ENCODE results near the gene UBXN11.
"Not testable (repeated sequence)": the region's sequence is repeated elsewhere in the genome, so short reads cannot be mapped to it uniquely, and the experiment has no call there.

Gene UBXN11

GRCh38 chr1:26324550-26324949 is 18.1 kb upstream of the UBXN11 start:
- Mint-ChIP-seq H3K27me3 (peaks cover 5% of the 10 kb centered on the region), H3K4me3 (no peak overlapping the region), H3K36me3 (ENCODE audit: low read depth) (peaks cover 45% of the 10 kb centered on the region), H3K27ac (no peak overlapping the region), H3K4me1 (ENCODE audit: low read depth) (peaks cover 26% of the 10 kb centered on the region), H3K9me3 (no peaks in the 10 kb centered on the region)
- intact Hi-C loops (cut with micrococcal nuclease): loop anchor here (5.0 kb wide), 2 partner anchors 157 to 217 kb away; partner anchors contain the start of genes C1orf232 and ZNF593

GRCh38 chr1:26323382-26323781 is 16.9 kb upstream of the UBXN11 start:
- Mint-ChIP-seq H3K4me1 (ENCODE audit: low read depth) (peaks cover 38% of the 10 kb centered on the region), H3K27ac (no peak overlapping the region), H3K9me3 (no peaks in the 10 kb centered on the region), H3K4me3 (no peak overlapping the region), H3K27me3 (no peaks in the 10 kb centered on the region), H3K36me3 (ENCODE audit: low read depth) (peaks cover 45% of the 10 kb centered on the region)
- intact Hi-C loops (cut with micrococcal nuclease): loop anchor here (5.0 kb wide), 2 partner anchors 156 to 216 kb away; partner anchors contain the start of genes C1orf232 and ZNF593

GRCh38 chr1:26322042-26322331 is 15.6 kb upstream of the UBXN11 start:
- no peak overlapping the region for H3K4me3 Mint-ChIP-seq
- H3K27ac Mint-ChIP-seq: no peak overlapping the region
- peaks cover 45% of the 10 kb centered on the region for H3K36me3 Mint-ChIP-seq (ENCODE audit: low read depth)
- H3K27me3 Mint-ChIP-seq: no peaks in the 10 kb centered on the region
- intact Hi-C loops (cut with micrococcal nuclease): loop anchor here (5.0 kb wide), 2 partner anchors 155 to 215 kb away; partner anchors contain the start of genes C1orf232 and ZNF593
- H3K4me1 Mint-ChIP-seq (ENCODE audit: low read depth): peaks cover 52% of the 10 kb centered on the region
- no peaks in the 10 kb centered on the region for H3K9me3 Mint-ChIP-seq

GRCh38 chr1:26321315-26322041 is 15.0 kb upstream of the UBXN11 start:
- peak overlapping the region; percentile 58 for H3K4me3 Mint-ChIP-seq
- intact Hi-C loops (cut with micrococcal nuclease): loop anchor here (1.0 to 5.0 kb wide), 4 partner anchors 15 to 214 kb away; partner anchors contain the start of genes C1orf232, UBXN11 and ZNF593
- peaks cover 57% of the 10 kb centered on the region for H3K4me1 Mint-ChIP-seq (ENCODE audit: low read depth)
- H3K9me3 Mint-ChIP-seq: no peaks in the 10 kb centered on the region
- H3K27ac Mint-ChIP-seq: peak overlapping the region; percentile 85
- H3K27me3 Mint-ChIP-seq: no peaks in the 10 kb centered on the region
- H3K36me3 Mint-ChIP-seq (ENCODE audit: low read depth): peaks cover 45% of the 10 kb centered on the region

- Mint-ChIP-seq H3K27ac (peak overlapping the region; percentile 85), H3K4me3 (no peak overlapping the region), H3K27me3 (no peaks in the 10 kb centered on the region), H3K9me3 (no peaks in the 10 kb centered on the region), H3K4me1 (ENCODE audit: low read depth) (peaks cover 63% of the 10 kb centered on the region), H3K36me3 (ENCODE audit: low read depth) (peaks cover 45% of the 10 kb centered on the region)
- intact Hi-C loops (cut with micrococcal nuclease): loop anchor here (1.0 to 5.0 kb wide), 4 partner anchors 14 to 214 kb away; partner anchors contain the start of genes C1orf232, UBXN11 and ZNF593
Observed at GRCh38 chr1:26320896-26321295, 14.5 kb upstream of the UBXN11 start.

- intact Hi-C loops (cut with micrococcal nuclease): loop anchor here (2.0 kb wide), 2 partner anchors 30 to 44 kb away; no protein-coding TSS in a partner anchor
- peak overlapping the region; percentile 74 for H3K4me3 Mint-ChIP-seq
- H3K27ac Mint-ChIP-seq: peak overlapping the region; percentile 85
- no peaks in the 10 kb centered on the region for H3K27me3 Mint-ChIP-seq
- H3K9me3 Mint-ChIP-seq: peaks cover 2% of the 10 kb centered on the region
- H3K4me1 Mint-ChIP-seq (ENCODE audit: low read depth): peaks cover 87% of the 10 kb centered on the region
- H3K36me3 Mint-ChIP-seq (ENCODE audit: low read depth): peaks cover 33% of the 10 kb centered on the region
Observed at GRCh38 chr1:26318338-26319064, 12.1 kb upstream of the UBXN11 start.

- H3K4me1 Mint-ChIP-seq (ENCODE audit: low read depth): peaks cover 92% of the 10 kb centered on the region
- H3K27me3 Mint-ChIP-seq: no peaks in the 10 kb centered on the region
- intact Hi-C loops (cut with micrococcal nuclease): loop anchor here (2.0 kb wide), 2 partner anchors 29 to 43 kb away; no protein-coding TSS in a partner anchor
- H3K36me3 Mint-ChIP-seq (ENCODE audit: low read depth): peaks cover 26% of the 10 kb centered on the region
- peak within 1 kb of the TSS; percentile 74 for H3K4me3 Mint-ChIP-seq
- peak within 1 kb of the TSS; percentile 85 for H3K27ac Mint-ChIP-seq
- H3K9me3 Mint-ChIP-seq: peaks cover 9% of the 10 kb centered on the region
Observed at GRCh38 chr1:26317612-26318337, 11.3 kb upstream of the UBXN11 start, which contains the start of gene CD52. Gene CD52, plus strand, starts transcription at chr1:26317958. Its CDS starts 60 bp downstream, at chr1:26318018.

GRCh38 chr1:26317146-26317545 is 10.7 kb upstream of the UBXN11 start:
- Mint-ChIP-seq H3K27ac (peak overlapping the region; percentile 85), H3K4me3 (peak overlapping the region; percentile 74), H3K9me3 (peaks cover 9% of the 10 kb centered on the region), H3K36me3 (ENCODE audit: low read depth) (peaks cover 21% of the 10 kb centered on the region), H3K27me3 (no peaks in the 10 kb centered on the region), H3K4me1 (ENCODE audit: low read depth) (peaks cover 91% of the 10 kb centered on the region)
- intact Hi-C loops (cut with micrococcal nuclease): no loop called here

- Mint-ChIP-seq H3K27ac (peak overlapping the region; percentile 85), H3K4me1 (ENCODE audit: low read depth) (peaks cover 93% of the 10 kb centered on the region), H3K27me3 (no peaks in the 10 kb centered on the region), H3K36me3 (ENCODE audit: low read depth) (peaks cover 11% of the 10 kb centered on the region), H3K4me3 (peak overlapping the region; percentile 54), H3K9me3 (peaks cover 9% of the 10 kb centered on the region)
- intact Hi-C loops (cut with micrococcal nuclease): no loop called here
Observed at GRCh38 chr1:26315874-26316850, 9.7 kb upstream of the UBXN11 start.

GRCh38 chr1:26314501-26314900 is 8.1 kb upstream of the UBXN11 start:
- Mint-ChIP-seq H3K27ac (peak overlapping the region; percentile 85), H3K4me1 (ENCODE audit: low read depth) (peaks cover 76% of the 10 kb centered on the region), H3K4me3 (no peak overlapping the region), H3K36me3 (ENCODE audit: low read depth) (no peaks in the 10 kb centered on the region), H3K27me3 (no peaks in the 10 kb centered on the region), H3K9me3 (peaks cover 9% of the 10 kb centered on the region)
- intact Hi-C loops (cut with micrococcal nuclease): no loop called here

- H3K4me1 Mint-ChIP-seq (ENCODE audit: low read depth): peaks cover 62% of the 10 kb centered on the region
- peaks cover 11% of the 10 kb centered on the region for H3K36me3 Mint-ChIP-seq (ENCODE audit: low read depth)
- not testable (repeated sequence) for H3K27me3 Mint-ChIP-seq, H3K9me3 Mint-ChIP-seq
- intact Hi-C loops (cut with micrococcal nuclease): loop anchor here (2.0 kb wide), 1 partner anchor 13 kb away; no protein-coding TSS in a partner anchor
- peak overlapping the region; percentile 84 for H3K27ac Mint-ChIP-seq
- peak overlapping the region; percentile 44 for H3K4me3 Mint-ChIP-seq
Observed at GRCh38 chr1:26307966-26308899, 1.8 kb upstream of the UBXN11 start.

GRCh38 chr1:26307363-26307781 is 936 bp upstream of the UBXN11 start:
- Mint-ChIP-seq H3K4me1 (ENCODE audit: low read depth) (peaks cover 66% of the 10 kb centered on the region), H3K4me3 (no peak overlapping the region), H3K27ac (peak overlapping the region; percentile 84), H3K9me3 (no peaks in the 10 kb centered on the region), H3K36me3 (ENCODE audit: low read depth) (peaks cover 11% of the 10 kb centered on the region), H3K27me3 (no peaks in the 10 kb centered on the region)
- intact Hi-C loops (cut with micrococcal nuclease): loop anchor here (2.0 kb wide), 1 partner anchor 13 kb away; no protein-coding TSS in a partner anchor

Data from dendritic cell treated with granulocyte-macrophage colony-stimulating factor and Interleukin-4, amounts not matched to agents 40 ng/mL and 50 ng/mL, for 4 days (primary cell).